CD4-positive, alpha-beta T cell treated with Interleukin-6 for 4 hours (primary cell): Measurements from ENCODE around the gene CGB8.
"Not testable (repeated sequence)": the region's sequence is repeated elsewhere in the genome, so short reads cannot be mapped to it uniquely, and the experiment has no call there.

Experiments used
- DNase-seq: peaks from one replicate; pipeline ENCODE4 v3.0.0-alpha.2; 2020; ENCODE audit warnings: mixed read lengths

The CGB8 gene

DNA sequence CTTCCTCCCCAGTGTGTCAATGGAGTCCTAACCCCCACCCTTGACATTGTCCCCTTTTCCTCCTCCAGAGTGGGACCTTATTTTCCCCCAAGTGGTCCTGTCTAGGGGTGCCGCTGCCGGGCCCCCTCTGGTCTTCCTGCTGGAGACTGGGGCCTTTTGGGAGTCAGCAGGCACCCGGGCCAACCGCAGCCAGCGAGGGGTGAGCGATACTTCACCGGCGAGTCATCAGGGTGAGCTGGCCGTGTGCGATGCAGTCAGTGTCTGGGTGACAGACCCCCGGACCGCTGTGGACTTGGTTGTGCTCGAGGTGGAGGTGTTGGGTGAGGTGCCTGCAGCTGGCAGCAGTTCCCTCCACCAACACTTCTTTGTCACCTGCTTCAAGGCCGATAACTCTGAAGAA is 19.2 kb downstream of the CGB8 start:
- DNase-seq, result not testable (repeated sequence)

DNA sequence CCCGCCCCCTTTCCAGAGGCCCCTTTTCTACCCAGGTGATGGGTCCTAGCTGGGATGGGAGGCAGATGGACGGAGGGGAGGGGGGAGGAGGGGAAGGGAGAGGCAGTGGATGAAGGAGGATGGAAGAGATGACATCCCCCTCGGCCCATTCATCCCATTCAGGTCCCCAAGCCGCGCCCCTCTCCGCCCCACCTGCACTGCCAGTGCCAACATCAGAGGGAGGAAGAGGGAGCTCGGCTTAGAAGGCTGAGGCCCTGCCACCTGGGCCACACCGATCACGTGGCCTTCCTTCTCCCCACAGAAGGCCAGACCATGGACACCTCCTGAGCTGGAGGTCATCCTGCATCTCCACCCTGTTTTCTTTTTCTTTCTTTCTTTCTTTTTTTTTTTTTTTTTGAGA is 20.2 kb downstream of the CGB8 start:
- not testable (repeated sequence) for DNase-seq

DNA sequence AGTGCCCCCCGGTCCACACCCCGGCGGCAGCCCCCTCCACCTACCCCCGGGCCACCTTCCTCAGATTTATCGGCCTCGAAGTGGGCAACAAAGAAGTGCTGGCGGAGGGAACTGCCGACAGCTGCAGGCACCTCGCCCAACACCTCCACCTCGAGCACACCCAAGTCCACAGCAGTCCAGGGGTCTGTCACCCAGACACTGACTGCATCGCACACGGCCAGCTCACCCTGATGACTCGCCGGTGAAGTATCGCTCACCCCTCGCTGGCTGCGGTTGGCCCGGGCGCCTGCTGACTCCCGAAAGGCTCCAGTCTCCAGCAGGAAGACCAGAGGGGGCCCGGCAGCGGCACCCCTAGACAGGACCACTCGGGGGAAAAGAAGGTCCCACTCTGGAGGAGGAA is 23.3 kb downstream of the CGB8 start:
- not testable (repeated sequence) for DNase-seq

DNA sequence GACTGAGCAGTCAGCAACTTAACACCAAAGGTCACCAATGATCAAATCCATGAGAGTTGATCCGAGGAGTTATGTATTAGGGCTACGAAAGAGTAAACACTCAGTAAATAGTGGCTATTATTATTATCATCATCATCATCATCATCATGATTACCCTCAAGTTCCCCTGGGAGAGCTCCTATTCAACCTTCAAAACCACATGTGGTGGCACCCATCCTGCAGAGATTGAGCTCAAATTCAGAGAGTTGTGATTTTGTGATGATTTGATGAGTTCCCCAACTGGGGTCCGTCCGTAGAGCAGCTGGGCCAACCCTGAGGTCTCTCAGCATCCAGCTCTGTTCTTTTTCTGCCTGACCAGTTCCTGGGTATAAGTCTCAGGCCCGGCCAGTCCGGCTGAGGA is 23.8 kb downstream of the CGB8 start:
- DNase-seq, result not testable (repeated sequence)

DNA sequence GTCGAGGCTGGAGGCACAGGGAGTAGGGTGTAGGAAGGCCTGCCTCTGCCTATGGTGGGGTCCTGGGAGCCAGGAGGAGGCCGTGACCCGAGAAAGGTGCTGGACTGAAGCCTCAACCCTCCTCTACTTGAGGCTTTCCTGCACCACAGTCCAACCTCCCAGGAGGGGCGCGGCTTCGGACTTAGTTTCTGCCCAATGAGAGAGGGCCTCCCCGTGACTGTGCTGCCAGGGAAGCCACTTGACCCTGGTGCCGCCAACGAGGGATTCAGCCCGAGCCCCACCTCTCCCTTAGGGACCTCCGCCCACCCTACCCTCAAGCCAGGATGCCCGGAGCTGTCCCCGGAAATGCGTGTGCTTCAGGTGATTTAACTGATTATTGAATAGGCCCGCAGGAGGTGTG is 24.7 kb downstream of the CGB8 start, which contains the start of gene CGB3:
Gene CGB3 (minus strand): TSS at position 101 of the 400 bp plus-strand sequence. CDS start 362 bp downstream, outside the sequence.
- DNase-seq, result not testable (repeated sequence)

DNA sequence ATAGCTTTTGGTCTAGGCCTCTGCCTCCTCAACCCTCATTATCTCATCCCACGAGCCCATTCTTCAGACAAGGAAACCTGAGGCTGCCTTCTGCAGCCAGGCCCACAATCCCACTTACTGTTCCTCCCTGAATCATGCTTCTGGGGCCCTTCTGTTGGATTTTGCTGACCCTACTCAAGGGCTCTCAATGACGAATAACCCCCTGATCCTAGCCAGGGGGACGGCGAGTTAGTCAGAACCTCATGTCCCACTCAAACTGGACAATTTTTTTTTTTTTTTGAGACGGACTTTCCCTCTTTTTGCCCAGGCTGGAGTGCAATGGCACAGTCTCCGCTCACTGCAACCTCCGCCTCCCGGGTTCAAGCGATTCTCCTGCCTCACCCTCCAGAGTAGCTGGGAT is 26.8 kb downstream of the CGB8 start:
- DNase-seq, result no peak

DNA sequence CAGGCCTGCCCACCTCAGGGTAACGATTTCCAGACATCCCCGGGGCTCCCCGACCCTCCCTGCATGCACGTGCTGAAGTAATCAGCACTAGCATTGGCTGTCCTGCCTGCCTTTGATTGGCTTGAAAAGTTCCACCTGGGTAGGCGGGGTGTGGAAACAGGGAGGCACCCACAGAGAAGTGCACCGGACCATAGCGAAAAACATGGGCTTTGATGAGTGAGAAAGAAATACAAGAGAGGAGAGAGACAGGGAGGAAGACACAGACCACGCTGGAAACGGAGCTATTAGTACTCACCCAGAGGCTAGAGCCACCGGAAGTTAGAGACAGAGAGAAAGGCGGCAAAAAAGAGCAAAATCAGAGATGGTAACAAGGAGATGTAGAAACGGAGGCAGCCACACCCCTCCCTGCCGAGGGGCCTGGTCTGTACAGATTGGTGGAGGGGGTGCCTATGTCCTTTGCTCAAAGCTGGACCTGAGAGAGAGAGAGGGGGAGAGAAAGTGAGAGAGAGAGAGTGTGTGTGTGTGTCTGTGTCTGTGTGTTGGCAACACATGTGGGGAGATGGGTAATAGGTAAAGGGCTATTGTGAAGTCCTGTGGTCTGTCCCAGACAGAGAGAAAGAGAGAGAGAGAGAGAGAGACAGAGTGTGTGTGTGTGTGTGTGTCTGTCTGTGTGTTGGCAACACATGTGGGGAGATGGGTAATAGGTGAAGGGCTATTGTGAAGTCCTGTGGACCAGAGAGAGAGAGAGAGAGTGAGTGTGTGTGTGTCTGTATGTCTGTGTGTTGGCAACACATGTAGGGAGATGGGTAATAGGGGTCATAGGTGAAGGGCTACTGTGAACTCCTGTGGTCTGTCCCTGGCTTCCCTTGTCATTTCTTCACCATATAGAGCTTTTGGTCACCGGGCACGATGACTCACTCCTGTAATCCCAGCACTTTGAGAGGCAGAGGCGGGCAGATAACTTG is 27.7 kb downstream of the CGB8 start:
- no peak for DNase-seq

DNA sequence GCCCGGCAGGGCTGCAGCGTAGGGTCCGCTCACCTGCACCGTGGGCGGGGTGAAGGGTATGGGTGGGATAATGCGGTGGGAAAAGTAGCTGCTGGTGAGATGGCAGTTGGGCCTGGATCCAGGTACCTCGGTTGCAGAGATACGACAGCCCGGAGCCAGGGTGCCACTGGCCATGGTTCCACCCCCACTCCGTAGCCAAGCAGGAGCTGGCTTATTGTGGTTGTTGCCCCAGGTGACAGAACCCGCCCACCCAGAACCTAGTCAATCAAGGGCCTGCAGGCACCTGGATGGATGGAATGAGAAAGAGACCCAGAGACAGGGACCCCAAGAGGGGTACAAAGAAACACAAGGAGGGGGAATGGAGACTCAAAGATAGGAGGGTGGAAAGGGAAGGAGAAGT is 28.6 kb downstream of the CGB8 start:
- DNase-seq, result no peak

DNA sequence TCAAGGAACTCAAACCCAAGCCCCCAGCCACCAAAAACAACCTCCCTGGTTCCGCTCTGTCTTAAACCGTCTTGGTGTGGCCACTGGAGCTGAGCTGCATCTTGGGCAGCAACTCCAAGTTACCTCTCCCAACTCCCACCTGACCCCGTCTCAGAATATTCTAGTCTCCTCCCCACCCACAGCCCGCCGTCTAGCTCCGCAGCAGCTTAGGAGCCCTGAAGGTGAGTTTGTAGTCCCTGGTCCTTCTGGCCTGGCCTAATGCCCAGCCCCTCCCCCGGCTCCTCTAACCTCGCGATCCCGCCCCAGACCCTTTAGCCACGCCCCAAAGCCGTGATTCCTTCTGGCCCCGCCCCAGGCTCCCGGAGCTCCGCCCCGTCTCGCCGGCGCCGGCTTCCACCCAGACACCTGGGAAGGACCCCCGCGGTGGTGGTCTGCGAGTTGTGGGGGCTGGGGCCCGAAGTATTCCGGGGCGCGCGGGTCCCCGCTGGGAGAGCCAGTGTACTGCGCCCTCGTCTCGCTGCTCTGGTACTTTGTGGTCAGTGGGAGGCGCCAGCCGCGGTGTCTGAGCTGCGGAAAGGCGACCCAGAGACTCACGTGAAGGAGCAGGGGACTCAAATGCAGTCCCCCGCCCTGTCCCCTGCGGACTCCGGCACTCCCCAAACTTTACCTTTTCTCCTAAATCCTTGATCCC is 29.5 kb downstream of the CGB8 start:
- peak; percentile 79 for DNase-seq

DNA sequence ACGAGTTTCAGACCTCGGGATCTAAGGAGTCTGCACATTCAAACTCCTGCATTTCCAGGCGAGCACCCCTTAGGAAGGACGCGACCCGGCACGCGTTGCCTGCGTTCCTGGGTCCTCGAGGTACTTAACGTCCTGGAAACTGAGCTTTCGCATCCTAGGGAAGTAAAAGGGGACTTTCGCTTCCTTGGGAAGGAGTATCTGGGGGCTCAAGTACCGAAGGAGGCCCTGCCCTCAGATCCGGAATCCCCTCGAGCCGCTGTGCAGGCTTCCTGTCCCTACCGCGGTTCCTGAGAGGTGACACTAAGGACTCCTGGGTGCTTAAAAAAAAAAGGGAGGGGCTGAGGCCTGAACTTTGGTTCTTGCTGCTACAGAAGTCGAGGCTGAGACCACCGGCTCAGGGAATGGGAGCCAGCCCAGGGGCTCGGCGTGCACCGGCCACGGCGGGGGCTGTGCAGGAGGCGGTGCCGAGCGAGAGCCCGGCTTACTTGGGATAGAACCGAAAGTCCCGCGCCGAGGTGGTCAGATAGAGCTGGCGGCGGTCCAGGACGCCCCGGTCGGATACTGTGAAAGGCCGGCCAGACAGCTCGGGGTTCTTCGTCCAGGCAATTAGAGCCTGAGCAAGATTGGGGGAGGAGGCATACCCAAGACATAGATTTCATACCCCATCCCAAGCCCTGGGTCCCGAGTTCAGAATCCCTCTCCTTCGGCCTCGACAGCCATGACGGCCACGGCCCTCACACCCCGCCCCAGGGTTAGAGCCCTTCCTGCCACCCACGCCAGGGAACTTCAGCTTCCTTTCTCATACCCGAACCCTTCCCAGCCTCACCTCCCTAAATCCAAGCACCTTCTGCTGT is 30.3 kb downstream of the CGB8 start:
- peak; percentile 46 for DNase-seq

DNA sequence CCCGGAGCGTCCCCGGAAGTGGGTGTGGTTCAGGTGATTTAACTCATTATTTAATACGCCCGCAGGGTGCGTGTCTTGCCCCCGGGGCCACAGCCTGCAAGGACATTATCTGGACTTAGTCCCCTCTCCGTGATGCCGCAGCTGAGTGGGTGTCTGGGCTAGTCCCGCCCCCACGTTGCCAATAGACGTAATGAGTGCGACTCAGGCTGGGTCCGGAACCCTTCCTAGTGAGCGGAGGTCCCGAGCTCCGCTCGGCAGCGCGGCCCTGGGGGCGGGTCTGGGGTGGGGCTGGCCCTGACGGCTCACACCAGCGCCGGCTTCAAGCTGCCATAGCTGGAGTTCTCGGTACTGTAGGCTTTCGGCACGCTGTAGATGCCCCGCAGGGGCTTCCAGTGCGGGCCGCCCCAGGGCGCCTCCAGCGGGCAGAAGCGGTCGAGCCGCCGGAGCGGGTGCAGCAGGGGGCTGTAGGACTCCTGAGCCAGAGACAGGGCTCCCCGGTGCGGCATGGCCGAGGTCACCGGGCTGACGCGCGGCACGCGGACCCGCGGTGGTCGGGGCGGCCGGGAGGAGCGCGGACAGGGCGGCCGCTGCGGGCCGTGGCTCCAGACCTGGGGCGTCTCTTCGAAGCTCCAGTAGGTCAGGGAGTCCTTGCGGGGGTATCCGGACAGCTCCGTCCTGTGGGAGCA is 31.1 kb downstream of the CGB8 start:
- DNase-seq, result peak; percentile 68

DNA sequence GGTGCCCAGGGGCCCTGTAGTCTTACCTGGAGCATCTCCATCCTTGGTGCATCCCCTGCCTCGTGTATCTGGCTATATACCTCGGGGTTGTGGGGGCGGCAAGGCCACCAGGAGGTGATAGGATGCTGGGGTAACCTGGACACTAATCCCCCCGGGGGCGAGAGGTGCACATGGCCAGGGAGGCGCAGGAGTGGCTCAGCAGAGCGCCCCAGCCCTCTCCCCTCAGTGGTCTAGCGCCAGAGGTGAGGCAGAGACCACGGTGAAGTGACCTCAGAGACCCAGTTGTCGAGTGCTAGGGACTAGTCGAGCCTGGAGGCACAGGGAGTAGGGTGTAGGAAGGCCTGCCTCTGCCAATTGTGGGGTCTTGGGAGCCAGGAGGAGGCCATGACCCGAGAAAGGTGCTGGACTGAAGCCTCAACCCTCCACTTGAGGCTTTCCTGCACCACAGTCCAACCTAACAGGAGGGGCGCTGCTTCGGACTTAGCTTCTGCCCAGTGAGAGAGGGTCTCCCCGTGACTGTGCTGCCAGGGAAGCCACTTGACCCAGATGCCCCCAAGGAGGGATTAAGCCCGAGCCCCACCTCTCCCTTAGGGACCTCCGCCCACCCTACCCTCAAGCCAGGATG is 31.8 kb downstream of the CGB8 start, which contains the start of gene LHB:
Gene LHB (minus strand): TSS at position 51 of the 625 bp plus-strand sequence. CDS start 10 bp downstream, at position 41.
- no peak for DNase-seq

DNA sequence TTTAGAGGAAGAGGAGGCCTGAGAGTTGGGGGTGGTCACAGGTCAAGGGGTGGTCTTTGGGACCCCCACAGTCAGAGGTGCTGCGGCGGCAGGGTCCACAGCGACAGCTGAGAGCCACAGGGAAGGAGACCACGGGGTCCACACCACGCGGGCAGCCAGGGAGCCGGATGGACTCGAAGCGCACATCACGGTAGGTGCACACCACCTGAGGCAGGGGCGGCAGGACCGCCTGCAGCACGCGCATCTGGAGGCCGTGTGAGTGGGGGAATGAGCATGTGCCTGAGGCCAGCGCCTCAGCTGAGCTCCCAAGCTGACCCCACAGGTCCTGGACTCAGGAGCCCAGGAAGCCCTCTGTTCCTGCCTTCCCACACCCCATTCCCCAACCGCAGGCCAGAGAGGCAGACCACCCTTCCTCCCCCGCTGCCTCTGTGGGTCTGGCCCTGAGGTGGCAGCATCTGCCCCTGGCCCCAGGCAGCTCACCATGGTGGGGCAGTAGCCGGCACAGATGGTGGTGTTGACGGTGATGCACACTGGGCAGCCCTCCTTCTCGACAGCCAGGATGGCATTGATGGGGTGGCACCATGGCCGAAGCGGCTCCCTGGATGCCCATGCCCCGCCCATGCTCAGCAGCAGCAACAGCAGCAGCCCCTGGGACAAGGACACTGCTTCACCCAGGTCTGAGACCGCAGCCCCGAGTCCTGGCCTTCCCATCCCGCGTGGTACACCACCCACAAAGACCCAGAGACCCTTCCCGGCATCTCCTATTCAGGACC is 32.7 kb downstream of the CGB8 start:
- DNase-seq, result no peak

DNA sequence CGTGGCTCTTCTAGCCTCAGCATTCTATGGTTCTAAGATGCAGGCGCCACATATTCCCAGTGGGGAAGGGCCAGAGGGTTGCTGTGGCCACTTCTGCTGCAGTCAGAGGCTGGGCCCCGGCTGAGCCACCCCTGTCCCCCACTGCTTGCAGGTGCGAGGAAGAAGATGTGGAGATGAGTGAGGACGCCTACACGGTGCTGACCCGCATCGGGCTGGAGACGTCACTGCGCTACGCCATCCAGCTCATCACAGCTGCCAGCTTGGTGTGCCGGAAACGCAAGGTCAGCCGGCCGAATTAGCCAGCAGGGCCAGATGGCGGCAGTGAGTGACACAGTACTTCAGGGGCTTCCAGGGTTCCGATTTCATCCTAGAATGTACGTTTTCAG is 34.0 kb downstream of the CGB8 start:
- DNase-seq, result no peak

DNA sequence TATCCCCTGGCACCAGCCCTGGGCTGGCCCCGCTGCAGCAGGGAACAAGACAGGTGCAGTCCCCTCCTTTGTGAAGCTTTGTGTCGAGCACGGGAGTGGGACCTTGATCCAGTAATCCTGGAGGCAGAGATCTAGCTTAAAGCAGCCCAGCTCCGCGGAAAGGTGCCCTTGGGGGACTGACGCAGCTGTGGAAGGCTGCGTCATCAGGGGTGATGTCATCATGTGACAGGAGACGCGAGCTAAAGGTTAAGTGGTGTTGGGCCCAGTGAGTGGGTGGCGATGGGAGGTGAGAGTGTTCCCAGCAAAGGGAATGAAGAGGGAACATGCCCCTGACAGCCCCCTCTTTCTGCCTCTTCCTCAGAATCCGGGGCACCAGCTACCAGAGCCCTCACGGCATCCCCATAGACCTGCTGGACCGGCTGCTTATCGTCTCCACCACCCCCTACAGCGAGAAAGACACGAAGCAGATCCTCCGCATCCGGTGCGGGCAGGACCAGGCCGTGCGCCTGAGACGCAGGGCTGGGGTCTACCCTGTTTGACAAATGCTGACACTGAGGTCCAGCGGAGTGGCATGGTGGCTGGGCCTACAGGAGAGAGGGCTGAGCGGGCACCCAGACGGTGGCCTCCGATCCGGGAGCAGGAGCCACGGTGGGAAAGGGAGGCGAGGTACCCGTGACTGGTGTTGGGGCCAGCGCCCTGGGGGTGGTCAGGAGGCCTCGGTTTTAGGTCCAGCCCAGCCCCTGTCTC is 34.6 kb downstream of the CGB8 start:
- no peak for DNase-seq

DNA sequence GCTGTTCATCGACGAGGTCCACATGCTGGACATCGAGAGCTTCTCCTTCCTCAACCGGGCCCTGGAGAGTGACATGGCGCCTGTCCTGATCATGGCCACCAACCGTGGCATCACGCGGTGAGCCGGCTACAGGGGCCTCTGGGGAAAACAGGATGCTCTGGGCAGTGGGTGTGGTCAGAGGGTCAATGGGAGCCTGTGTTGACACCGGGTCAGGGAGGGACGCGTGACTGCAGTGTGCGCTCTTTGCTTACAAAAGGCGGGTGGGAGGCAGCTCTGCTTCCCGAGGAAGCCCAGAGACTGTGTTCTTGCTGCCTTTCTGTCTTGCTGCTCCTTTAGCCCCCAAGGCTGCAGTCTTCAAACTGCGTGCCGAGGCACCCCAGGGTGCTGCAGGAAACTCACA is 37.7 kb downstream of the CGB8 start:
- no peak for DNase-seq

DNA sequence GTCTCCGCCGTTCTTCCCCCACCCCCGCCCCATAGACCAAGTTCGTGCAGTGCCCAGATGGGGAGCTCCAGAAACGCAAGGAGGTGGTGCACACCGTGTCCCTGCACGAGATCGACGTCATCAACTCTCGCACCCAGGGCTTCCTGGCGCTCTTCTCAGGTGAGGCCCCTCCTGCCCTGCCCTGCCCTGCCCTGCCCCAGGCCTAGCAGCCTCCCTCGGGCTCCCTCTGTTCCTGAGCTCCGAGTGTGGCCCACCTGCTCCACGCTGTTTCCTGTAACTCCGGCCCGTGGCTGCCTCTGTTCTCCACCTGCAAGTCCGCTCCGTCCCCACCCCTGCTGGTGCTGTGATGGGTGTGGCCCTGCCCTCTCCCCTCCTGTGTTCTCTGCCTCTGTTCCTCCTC is 38.5 kb downstream of the CGB8 start:
- no peak for DNase-seq

DNA sequence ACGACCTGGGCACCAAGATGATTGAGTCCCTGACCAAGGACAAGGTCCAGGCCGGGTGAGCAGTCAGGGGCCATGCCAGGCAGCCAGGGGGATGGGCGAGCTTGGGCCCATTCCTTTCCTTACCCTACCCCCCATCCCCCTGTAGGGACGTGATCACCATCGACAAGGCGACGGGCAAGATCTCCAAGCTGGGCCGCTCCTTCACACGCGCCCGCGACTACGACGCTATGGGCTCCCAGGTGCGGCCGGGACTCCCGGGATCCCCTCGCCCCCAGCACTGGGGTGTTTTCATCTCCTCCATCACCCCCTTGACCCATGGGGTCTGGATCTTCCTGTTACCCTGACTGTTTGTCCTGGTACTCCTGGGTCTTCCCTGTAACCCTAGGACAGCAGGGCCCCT is 39.1 kb downstream of the CGB8 start:
- no peak for DNase-seq

DNA sequence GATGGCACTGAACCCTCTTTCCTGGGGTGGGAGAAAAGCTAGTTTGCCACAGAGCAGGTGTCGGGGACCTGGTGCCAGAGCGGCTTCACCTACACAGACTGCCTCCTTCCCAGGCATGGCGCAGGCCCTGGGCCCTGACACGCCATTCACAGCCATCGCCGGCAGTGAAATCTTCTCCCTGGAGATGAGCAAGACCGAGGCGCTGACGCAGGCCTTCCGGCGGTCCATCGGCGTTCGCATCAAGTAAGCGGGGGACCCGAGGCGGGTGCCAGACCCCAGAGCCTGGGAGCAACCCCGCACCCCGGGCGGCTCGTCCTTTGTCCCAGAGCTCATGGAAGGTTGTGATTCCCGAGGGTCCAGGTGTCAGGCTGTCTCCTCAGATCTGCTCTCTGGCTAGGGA is 42.0 kb downstream of the CGB8 start:
- no peak for DNase-seq

DNA sequence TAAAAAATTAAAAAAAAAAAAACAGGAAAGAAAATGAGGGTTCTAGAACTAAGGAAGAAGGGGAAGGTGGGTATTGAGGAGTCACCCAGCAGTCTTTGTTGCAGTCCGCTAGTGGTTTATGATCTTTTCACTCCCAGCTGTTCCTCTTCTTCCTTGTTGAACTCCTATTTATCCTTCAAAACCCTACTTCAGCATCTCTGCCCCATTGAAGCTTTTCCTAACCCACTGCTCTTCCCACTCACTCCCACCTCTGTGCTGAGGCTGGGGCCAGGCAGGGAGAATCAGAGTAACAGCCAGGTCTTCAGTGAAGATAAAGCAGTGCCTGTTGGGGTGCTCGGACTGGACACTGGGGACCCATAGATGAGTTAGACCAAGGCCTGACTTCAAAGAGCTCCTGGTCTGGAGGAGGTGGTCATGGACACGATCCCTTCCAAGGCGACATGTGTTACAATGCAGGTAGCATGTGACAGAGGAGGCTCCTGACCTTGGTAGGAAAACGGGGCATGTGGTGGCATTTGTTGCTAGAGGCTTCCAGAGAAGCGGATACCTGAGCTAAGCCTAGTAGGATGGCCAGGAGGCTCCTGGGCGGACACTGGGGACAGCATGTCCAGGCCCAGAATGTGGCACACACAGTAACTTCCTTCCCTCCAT is 43.8 kb downstream of the CGB8 start:
- no peak for DNase-seq
